Bronchial epithelial cell (primary cell): ENCODE data around the gene TIMP2. TPM values are rescaled to one million over a fixed set of nuclear protein-coding genes. Genes with fewer than 3 reads are reported as not detected.
"Not testable (repeated sequence)": the region's sequence is repeated elsewhere in the genome, so short reads cannot be mapped to it uniquely, and the experiment has no call there.

ENCODE experiments used
- DNase-seq: peaks from one replicate; pipeline ENCODE4 v3.0.0-alpha.2; 2010; ENCODE audit warnings: low read depth
- FAIRE-seq: peaks from 2 replicates; lab custom pipeline; 2011; peaks lifted over from hg19 to GRCh38; lab: Jason Lieb, UNC
- H3K27me3 ChIP-seq: 2 replicates; pipeline ENCODE4 v1.5.1; 2011; ENCODE audit warnings: low read length; ENCODE audit not compliant: control insufficient read depth, insufficient read depth
- H3K36me3 ChIP-seq: 2 replicates; pipeline ENCODE4 v1.5.1; 2011; ENCODE audit warnings: low read length; ENCODE audit not compliant: control insufficient read depth, insufficient read depth
- H3K4me3 ChIP-seq: 2 replicates; pipeline ENCODE4 v1.5.1; 2011; ENCODE audit warnings: mild to moderate bottlenecking, low read depth, low read length, control low read depth
- CTCF ChIP-seq: IDR thresholded peaks from 2 replicates; pipeline ENCODE4 v1.5.1; 2011; ENCODE audit warnings: mild to moderate bottlenecking, moderate library complexity, low read length, control low read depth, inconsistent platforms; ENCODE audit not compliant: insufficient read depth, severe bottlenecking
- total RNA-seq: library from RNA; depleted of rRNA; stranded (reverse); fragments of >200 nt; gene quantifications from 2 replicates; pipeline ENCODE4 v1.2.1, GENCODE V29; 2014

The TIMP2 gene
- total RNA-seq, 1 donor from 2014 or later, result 2.1 TPM

GRCh38 chr17:78878871-78879527 is 46.2 kb downstream of the TIMP2 start:
- Histone ChIP-seq H3K36me3 (no peaks in the 10 kb centered on the region), H3K4me3 (no peak overlapping the region), H3K27me3 (peaks cover 1% of the 10 kb centered on the region)
- no peak for TF ChIP-seq CTCF
- DNase-seq (no peak), FAIRE-seq (no peak)

- FAIRE-seq (no peak), DNase-seq (no peak)
- peaks cover 1% of the 10 kb centered on the region for H3K27me3 ChIP-seq
- no peak overlapping the region for H3K4me3 ChIP-seq
- TF ChIP-seq CTCF, result no peak
- no peaks in the 10 kb centered on the region for H3K36me3 ChIP-seq
These were observed 46.9 kb downstream of the TIMP2 start for GRCh38 chr17:78878261-78878660.

GRCh38 chr17:78876954-78877517 is 48.2 kb downstream of the TIMP2 start:
- H3K36me3 ChIP-seq, H3K27me3 ChIP-seq, H3K4me3 ChIP-seq, DNase-seq, FAIRE-seq: not testable (repeated sequence)

- FAIRE-seq, result no peak
- Histone ChIP-seq H3K36me3 (no peaks in the 10 kb centered on the region), H3K4me3 (no peak overlapping the region), H3K27me3 (peaks cover 1% of the 10 kb centered on the region)
- TF ChIP-seq CTCF, result no peak
- no peak for DNase-seq
These were observed 49.0 kb downstream of the TIMP2 start for GRCh38 chr17:78876094-78876597.

- DNase-seq (no peak), FAIRE-seq (no peak)
- no peaks in the 10 kb centered on the region for H3K36me3 ChIP-seq
- no peak for TF ChIP-seq CTCF
- H3K27me3 ChIP-seq, result peaks cover 1% of the 10 kb centered on the region
- no peak overlapping the region for H3K4me3 ChIP-seq
These were observed 49.7 kb downstream of the TIMP2 start for GRCh38 chr17:78875363-78876093.
